Duodenal mucosa (tissue), 2 donors: ENCODE measurements around the gene NMT1.

Experiments used
- H3K27ac ChIP-seq: one replicate; pipeline ENCODE4 v1.7.0; 2013; ENCODE audit warnings: low read depth, low read length
- H3K27me3 ChIP-seq, 2 donors: one replicate each; pipeline ENCODE4 v1.7.0; 2013; ENCODE audit warnings: low read length in 2 of 2, control low read depth in 1 of 2; ENCODE audit not compliant: insufficient read depth in 2 of 2, control insufficient read depth in 1 of 2
- H3K36me3 ChIP-seq, 2 donors: one replicate each; pipeline ENCODE4 v1.7.0; 2013; ENCODE audit warnings: low read length in 2 of 2, control low read depth in 1 of 2; ENCODE audit not compliant: insufficient read depth in 2 of 2, control insufficient read depth in 1 of 2
- H3K4me1 ChIP-seq, 2 donors: one replicate each; pipeline ENCODE4 v1.7.0; 2013; ENCODE audit warnings: low read length in 2 of 2, control low read depth in 1 of 2; ENCODE audit not compliant: insufficient read depth in 2 of 2, control insufficient read depth in 1 of 2
- H3K4me3 ChIP-seq, 2 donors: one replicate each; pipeline ENCODE4 v1.7.0; 2013; ENCODE audit warnings: low read length in 2 of 2, low read depth in 1 of 2
- H3K9ac ChIP-seq, 2 donors: one replicate each; pipeline ENCODE4 v1.7.0; 2013; ENCODE audit warnings: low read length in 2 of 2, low read depth in 1 of 2
- H3K9me3 ChIP-seq, 2 donors: one replicate each; pipeline ENCODE4 v1.7.0; 2013; ENCODE audit warnings: low read length in 2 of 2, control low read depth in 1 of 2; ENCODE audit not compliant: control insufficient read depth in 1 of 2

Gene NMT1

GRCh38 chr17:45073414-45074070, 12.4 kb downstream of the NMT1 start:
- Histone ChIP-seq H3K4me1 (peaks cover 0 to 5% of the 10 kb centered on the region in 2 donors), H3K9ac (no peak overlapping the region), H3K27me3 (no peaks in the 10 kb centered on the region), H3K27ac (no peak overlapping the region), H3K9me3 (no peaks in the 10 kb centered on the region), H3K36me3 (peaks cover 4 to 23% of the 10 kb centered on the region in 2 donors), H3K4me3 (no peak overlapping the region)

GRCh38 chr17:45077643-45078042, 16.5 kb downstream of the NMT1 start:
- H3K27me3 ChIP-seq, result no peaks in the 10 kb centered on the region
- H3K9me3 ChIP-seq, result no peaks in the 10 kb centered on the region
- H3K36me3 ChIP-seq, result peaks cover 10 to 30% of the 10 kb centered on the region in 2 donors
- H3K4me3 ChIP-seq, result no peak overlapping the region
- no peak overlapping the region for H3K27ac ChIP-seq
- no peak overlapping the region for H3K9ac ChIP-seq
- peaks cover 0 to 5% of the 10 kb centered on the region in 2 donors for H3K4me1 ChIP-seq

- Histone ChIP-seq H3K4me1 (peaks cover 0 to 5% of the 10 kb centered on the region in 2 donors), H3K27me3 (no peaks in the 10 kb centered on the region), H3K27ac (no peak overlapping the region), H3K9ac (no peak overlapping the region), H3K9me3 (no peaks in the 10 kb centered on the region), H3K4me3 (no peak overlapping the region), H3K36me3 (peaks cover 10 to 46% of the 10 kb centered on the region in 2 donors)
These were observed 20.1 kb downstream of the NMT1 start for GRCh38 chr17:45081047-45081703.

GRCh38 chr17:45086391-45086790, 25.3 kb downstream of the NMT1 start:
- Histone ChIP-seq H3K36me3 (peaks cover 29 to 89% of the 10 kb centered on the region in 2 donors), H3K4me1 (peaks cover 0 to 9% of the 10 kb centered on the region in 2 donors), H3K9me3 (no peaks in the 10 kb centered on the region), H3K27ac (peak overlapping the region; percentile 25), H3K9ac (no peak overlapping the region), H3K27me3 (no peaks in the 10 kb centered on the region), H3K4me3 (no peak overlapping the region)

GRCh38 chr17:45086865-45087503, 25.9 kb downstream of the NMT1 start:
- peaks cover 2 to 10% of the 10 kb centered on the region in 2 donors for H3K4me1 ChIP-seq

GRCh38 chr17:45087504-45087975, 26.4 kb downstream of the NMT1 start:
- H3K27ac ChIP-seq, result no peak overlapping the region
- H3K4me1 ChIP-seq, result peaks cover 4 to 13% of the 10 kb centered on the region in 2 donors
- no peaks in the 10 kb centered on the region for H3K9me3 ChIP-seq
- H3K9ac ChIP-seq, result no peak overlapping the region
- H3K27me3 ChIP-seq, result no peaks in the 10 kb centered on the region
- no peak overlapping the region for H3K4me3 ChIP-seq
- peaks cover 23 to 86% of the 10 kb centered on the region in 2 donors for H3K36me3 ChIP-seq

More at GRCh38 chr17:45086865-45087503, 25.9 kb downstream of the NMT1 start:
- Histone ChIP-seq H3K36me3 (peaks cover 23 to 89% of the 10 kb centered on the region in 2 donors), H3K9me3 (no peaks in the 10 kb centered on the region), H3K27ac (peak overlapping the region; percentile 25), H3K27me3 (no peaks in the 10 kb centered on the region), H3K4me3 (no peak overlapping the region), H3K9ac (no peak overlapping the region)

- Histone ChIP-seq H3K4me3 (no peak overlapping the region), H3K27me3 (no peaks in the 10 kb centered on the region), H3K36me3 (peaks cover 26 to 84% of the 10 kb centered on the region in 2 donors), H3K27ac (no peak overlapping the region), H3K4me1 (peaks cover 4 to 13% of the 10 kb centered on the region in 2 donors), H3K9me3 (no peaks in the 10 kb centered on the region), H3K9ac (no peak overlapping the region)
These were observed 26.9 kb downstream of the NMT1 start for GRCh38 chr17:45087978-45088377.

- Histone ChIP-seq H3K9ac (no peak overlapping the region), H3K27ac (no peak overlapping the region), H3K27me3 (no peaks in the 10 kb centered on the region), H3K9me3 (no peaks in the 10 kb centered on the region), H3K4me3 (no peak overlapping the region), H3K4me1 (peaks cover 4 to 16% of the 10 kb centered on the region in 2 donors), H3K36me3 (peaks cover 30 to 82% of the 10 kb centered on the region in 2 donors)
These were observed 27.6 kb downstream of the NMT1 start for GRCh38 chr17:45088741-45089140.

GRCh38 chr17:45090711-45091110, 29.6 kb downstream of the NMT1 start:
- Histone ChIP-seq H3K9ac (no peak overlapping the region), H3K4me1 (peaks cover 4 to 16% of the 10 kb centered on the region in 2 donors)

More at GRCh38 chr17:45090711-45091110, 29.6 kb downstream of the NMT1 start:
- Histone ChIP-seq H3K4me3 (no peak overlapping the region), H3K9me3 (no peaks in the 10 kb centered on the region), H3K36me3 (peaks cover 35 to 70% of the 10 kb centered on the region in 2 donors), H3K27me3 (no peaks in the 10 kb centered on the region), H3K27ac (no peak overlapping the region)
